SK-N-SH (cell line): ENCODE data around the gene NIPSNAP3A. TPM values are rescaled to one million over a fixed set of nuclear protein-coding genes. Genes with fewer than 3 reads are reported as not detected.
A peak's percentile ranks its signal among the peaks of the same experiment; 100 is the strongest.

ENCODE experiments used
- CTCF ChIA-PET: fragments of 300-600, 350-600 bp; formaldehyde crosslinking; extraction: SDS; loops from one replicate; lab custom pipeline; 2021; lab: Yijun Ruan, JAX
- POLR2A ChIA-PET: fragments of 350-600 bp; sonication (Branson Sonifier 250); formaldehyde crosslinking; extraction: SDS; loops from one replicate; lab custom pipeline; 2020; ENCODE audit warnings: antibody characterized with exemption, inconsistent platforms; lab: Yijun Ruan, JAX
- DNase-seq: peaks from one replicate; pipeline ENCODE4 v3.0.0; 2012
- H2AFZ ChIP-seq: fragments of 200-600 bp; sonication (generic); 2 replicates; pipeline ENCODE4 v1.8.1; 2016; ENCODE audit warnings: antibody characterized with exemption, mild to moderate bottlenecking, low read depth
- H3F3A ChIP-seq: fragments of 200-600 bp; sonication (generic); replicated peaks from 2 replicates; pipeline ENCODE3; 2016; ENCODE audit warnings: antibody characterized with exemption, mild to moderate bottlenecking; ENCODE audit not compliant: insufficient read depth
- H3K27ac ChIP-seq, 2 experiments: fragments of 200-500 bp in 1 of 2; fragments of 200-600 bp in 1 of 2; sonication (Bioruptor generic) in 1 of 2; sonication (generic), shearing (Covaris generic) in 1 of 2; 2 replicates each; pipeline versions ENCODE4 v1.5.1 to v1.6.1; 2014 to 2016; ENCODE audit warnings: low read depth in 2 of 2, inconsistent platforms in 1 of 2, low read length in 1 of 2, mild to moderate bottlenecking in 1 of 2, mixed read lengths in 1 of 2
- H3K27me3 ChIP-seq: fragments of 200-600 bp; sonication (generic), shearing (Covaris generic); 2 replicates; pipeline ENCODE4 v1.6.1; 2016; ENCODE audit warnings: mixed run types; ENCODE audit not compliant: insufficient read depth
- H3K36me3 ChIP-seq, 2 experiments: fragments of 200-500 bp in 1 of 2; fragments of 200-600 bp in 1 of 2; sonication (Bioruptor generic) in 1 of 2; sonication (generic) in 1 of 2; replicated peaks in 1 of 2; 2 replicates each; pipeline versions ENCODE3 to v1.5.1; 2014 to 2016; ENCODE audit warnings: low read length in 1 of 2, mild to moderate bottlenecking in 1 of 2; ENCODE audit not compliant: insufficient read depth in 2 of 2, control insufficient read depth in 1 of 2
- H3K4me1 ChIP-seq, 2 experiments: fragments of 200-500 bp in 1 of 2; fragments of 200-600 bp in 1 of 2; sonication (Bioruptor generic) in 1 of 2; sonication (generic), shearing (Covaris generic) in 1 of 2; 2 replicates each; pipeline versions ENCODE4 v1.5.1 to v1.6.1; 2014 to 2016; ENCODE audit warnings: low read depth in 1 of 2, low read length in 1 of 2, mixed run types in 1 of 2; ENCODE audit not compliant: insufficient read depth in 2 of 2, control insufficient read depth in 1 of 2
- H3K4me2 ChIP-seq: fragments of 200-600 bp; sonication (generic), shearing (Covaris generic); 2 replicates; pipeline ENCODE4 v1.6.1; 2017; ENCODE audit warnings: mixed run types
- H3K4me3 ChIP-seq, 2 experiments: fragments of 200-500 bp in 1 of 2; fragments of 200-600 bp in 1 of 2; sonication (Bioruptor generic) in 1 of 2; sonication (generic), shearing (Covaris generic) in 1 of 2; 2 replicates each; pipeline versions ENCODE4 v1.5.1 to v1.8.1; 2014 to 2016; ENCODE audit warnings: low read depth in 2 of 2, inconsistent platforms in 1 of 2, low read length in 1 of 2, mild to moderate bottlenecking in 1 of 2, mixed read lengths in 1 of 2, moderate library complexity in 1 of 2
- H3K79me2 ChIP-seq: fragments of 200-600 bp; sonication (generic); 2 replicates; pipeline ENCODE4 v1.8.1; 2017; ENCODE audit warnings: mild to moderate bottlenecking; ENCODE audit not compliant: insufficient read depth
- H3K9ac ChIP-seq: fragments of 200-600 bp; sonication (generic); 2 replicates; pipeline ENCODE4 v1.6.1; 2017; ENCODE audit warnings: mixed run types
- H3K9me2 ChIP-seq: fragments of 200-600 bp; sonication (generic); 2 replicates; pipeline ENCODE4 v1.6.1; 2017; ENCODE audit warnings: mixed run types
- H3K9me3 ChIP-seq: fragments of 200-600 bp; sonication (generic); 2 replicates; pipeline ENCODE4 v1.6.1; 2017; ENCODE audit warnings: mixed run types, mild to moderate bottlenecking, moderate library complexity
- H4K20me1 ChIP-seq: fragments of 200-600 bp; sonication (generic); 2 replicates; pipeline ENCODE4 v1.6.1; 2017; ENCODE audit warnings: mild to moderate bottlenecking, mixed run types; ENCODE audit not compliant: insufficient read depth
- FOSL2 ChIP-seq: IDR thresholded peaks from 2 replicates; pipeline ENCODE4 v1.4.0; 2012; ENCODE audit warnings: low read depth, mild to moderate bottlenecking, moderate library complexity, borderline replicate concordance
- GABPA ChIP-seq: IDR thresholded peaks from 2 replicates; pipeline ENCODE4 v1.4.0; 2012; ENCODE audit warnings: low read depth, mild to moderate bottlenecking
- RAD21 ChIP-seq: IDR thresholded peaks from 2 replicates; pipeline ENCODE4 v1.6.1; 2012; ENCODE audit warnings: mild to moderate bottlenecking, low read length
- SIN3A ChIP-seq: IDR thresholded peaks from 2 replicates; pipeline ENCODE4 v1.6.1; 2012; ENCODE audit warnings: low read depth, mild to moderate bottlenecking, low read length, moderate library complexity, borderline replicate concordance
- SMC3 ChIP-seq: IDR thresholded peaks from 2 replicates; pipeline ENCODE4 v1.6.1; 2012; ENCODE audit warnings: low read depth, low read length, improper control_type of control experiment
- YY1 ChIP-seq: IDR thresholded peaks from 2 replicates; pipeline ENCODE4 v1.4.0; 2012; ENCODE audit warnings: low read depth, mild to moderate bottlenecking
- WGBS: methylation state at CpG from one replicate; pipeline ENCODE4 v1.1.6; 2017; ENCODE audit warnings: low lambda C conversion rate; 5-methylcytosine and 5-hydroxymethylcytosine counted together
- polyA plus RNA-seq, 3 experiments: library from polyadenylated mRNA; depleted of rRNA; stranded (reverse); fragments of >200 nt; gene quantifications; 2 replicates each; pipeline ENCODE4 v1.2.3, GENCODE V29; 2012
- TF ChIP-seq, protein P1 (sequence below): fragments of 200-600 bp; sonication (generic); IDR thresholded peaks from 2 replicates; pipeline ENCODE4 v1.6.1; 2017; ENCODE audit warnings: antibody characterized with exemption, mild to moderate bottlenecking, moderate library complexity

The NIPSNAP3A gene
- polyA plus RNA-seq, 1 of the 3 experiments (the other 2 are of a cell fraction), result 29.2 TPM

DNA sequence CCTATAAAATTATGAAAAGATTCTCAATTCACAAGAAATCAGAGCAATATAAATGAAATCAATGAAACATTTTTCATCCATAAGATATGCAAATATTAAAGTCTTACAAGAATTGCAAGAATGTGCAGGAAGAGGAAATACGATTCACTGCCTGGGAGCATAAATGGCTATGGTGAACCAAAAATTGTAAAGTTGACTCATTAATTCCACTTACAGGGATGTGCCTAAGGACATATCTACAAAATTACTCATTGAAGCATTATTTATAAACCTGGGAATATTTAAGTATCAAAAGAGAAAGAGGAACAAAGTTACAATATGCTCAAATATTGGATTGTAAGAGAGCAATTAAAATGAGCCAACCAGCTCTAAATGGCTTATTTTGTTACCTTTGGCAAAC, 6.9 kb upstream of the NIPSNAP3A start:
- H3K79me2 ChIP-seq, result no peaks in the 10 kb centered on the region
- ChIA-PET CTCF (no interaction called here), POLR2A (no interaction called here)
- H3K9me2 ChIP-seq, result no peaks in the 10 kb centered on the region
- no peaks in the 10 kb centered on the region for H3K27me3 ChIP-seq
- no peak overlapping the region; the same call in 1 of the 2 replicates for H3K4me2 ChIP-seq
- peak overlapping the region in 1 of 2 experiments; percentile 51; a peak in 2 of 4 replicates for H3K27ac ChIP-seq
- no peak for DNase-seq
- H3K9me3 ChIP-seq, result no peaks in the 10 kb centered on the region
- no peaks in the 10 kb centered on the region for H4K20me1 ChIP-seq
- peak overlapping the region; percentile 32; the same call in 1 of the 2 replicates for H3K9ac ChIP-seq
- no peaks in the 10 kb centered on the region; a peak in 1 of 4 replicates for H3K4me1 ChIP-seq
- no peaks in the 10 kb centered on the region for H3K36me3 ChIP-seq
- peaks cover 7% of the 10 kb centered on the region for H3F3A ChIP-seq
- H2AFZ ChIP-seq, result peak overlapping the region; percentile 87; the same call in 1 of the 2 replicates
- no peak overlapping the region for H3K4me3 ChIP-seq
- 13% methylated on average over 1 of the region's 1 CpG for WGBS
- peak; percentile 37; the same call in 1 of the 2 replicates for TF ChIP-seq FOSL2
- TF ChIP-seq GABPA, result peak; percentile 31; the same call in 1 of the 2 replicates
- TF ChIP-seq SMC3, result no peak
- TF ChIP-seq, protein P1, sequence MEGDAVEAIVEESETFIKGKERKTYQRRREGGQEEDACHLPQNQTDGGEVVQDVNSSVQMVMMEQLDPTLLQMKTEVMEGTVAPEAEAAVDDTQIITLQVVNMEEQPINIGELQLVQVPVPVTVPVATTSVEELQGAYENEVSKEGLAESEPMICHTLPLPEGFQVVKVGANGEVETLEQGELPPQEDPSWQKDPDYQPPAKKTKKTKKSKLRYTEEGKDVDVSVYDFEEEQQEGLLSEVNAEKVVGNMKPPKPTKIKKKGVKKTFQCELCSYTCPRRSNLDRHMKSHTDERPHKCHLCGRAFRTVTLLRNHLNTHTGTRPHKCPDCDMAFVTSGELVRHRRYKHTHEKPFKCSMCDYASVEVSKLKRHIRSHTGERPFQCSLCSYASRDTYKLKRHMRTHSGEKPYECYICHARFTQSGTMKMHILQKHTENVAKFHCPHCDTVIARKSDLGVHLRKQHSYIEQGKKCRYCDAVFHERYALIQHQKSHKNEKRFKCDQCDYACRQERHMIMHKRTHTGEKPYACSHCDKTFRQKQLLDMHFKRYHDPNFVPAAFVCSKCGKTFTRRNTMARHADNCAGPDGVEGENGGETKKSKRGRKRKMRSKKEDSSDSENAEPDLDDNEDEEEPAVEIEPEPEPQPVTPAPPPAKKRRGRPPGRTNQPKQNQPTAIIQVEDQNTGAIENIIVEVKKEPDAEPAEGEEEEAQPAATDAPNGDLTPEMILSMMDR, result no peak

DNA sequence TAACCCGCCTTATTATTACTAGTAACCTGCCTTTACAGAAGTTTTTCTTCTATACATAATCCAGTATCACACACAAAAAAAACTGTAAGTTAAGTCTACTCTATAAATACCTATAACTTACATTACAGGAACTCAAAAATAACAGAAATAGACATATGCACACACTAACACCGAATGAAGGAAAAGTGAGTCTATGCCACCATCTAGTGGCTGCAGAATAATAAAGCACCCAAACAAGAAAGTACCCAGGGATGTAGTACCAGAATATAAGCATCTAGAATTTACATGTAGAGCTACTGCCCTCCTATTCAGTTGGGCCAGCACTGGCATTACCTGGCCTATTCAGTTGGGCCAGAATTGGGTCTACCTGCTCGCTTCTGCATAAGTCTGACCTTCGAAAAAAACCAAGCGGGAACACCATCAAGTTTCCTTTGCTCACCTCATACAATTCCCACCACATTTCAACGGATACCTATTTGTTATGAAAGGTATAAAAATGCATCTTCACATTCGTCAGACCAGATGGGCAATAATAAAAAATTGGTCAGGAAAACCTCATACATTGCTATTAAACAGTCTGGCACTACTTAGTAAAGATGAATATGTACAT, 4.0 kb upstream of the NIPSNAP3A start:
- Histone ChIP-seq H3K27me3 (no peaks in the 10 kb centered on the region), H3K4me1 (peaks cover 0 to under 1% of the 10 kb centered on the region in 2 experiments; a peak in 2 of 4 replicates), H3K4me3 (no peak overlapping the region), H2AFZ (no peak overlapping the region), H3K36me3 (no peaks in the 10 kb centered on the region), H3K79me2 (peaks cover 1% of the 10 kb centered on the region), H3K9me3 (no peaks in the 10 kb centered on the region), H3K27ac (no peak overlapping the region), H3K9ac (no peak overlapping the region), H3K4me2 (no peak overlapping the region), H3K9me2 (no peaks in the 10 kb centered on the region), H3F3A (peaks cover 7% of the 10 kb centered on the region), H4K20me1 (no peaks in the 10 kb centered on the region)
- ChIA-PET POLR2A (no interaction called here), CTCF (interaction anchor here (0.6 to 1.6 kb wide), 16 partner anchors 10 to 1346 kb away, joined by 3 to 5 read pairs (median 3); no protein-coding TSS in a partner anchor)
- TF ChIP-seq RAD21 (peak; percentile 93), SMC3 (peak; percentile 66), YY1 (no peak), SIN3A (no peak)
- TF ChIP-seq, protein P1, result peak; percentile 82
- 30% methylated on average over 7 of the region's 7 CpGs for WGBS
- peak; percentile 59 for DNase-seq
